Astrocyte of the cerebellum (primary cell): Measurements from ENCODE around the gene PHKA2.

Source experiments
- DNase-seq: peaks from one replicate; pipeline ENCODE4 v3.0.0-alpha.2; 2011; ENCODE audit warnings: low read depth
- H3K4me3 ChIP-seq: 2 replicates; pipeline ENCODE4 v1.5.1; 2011; ENCODE audit warnings: mild to moderate bottlenecking, low read depth, low read length, moderate library complexity
- in situ Hi-C: cut with HindIII; loops from 2 replicates; pipeline ENCODE4 v1.10.0; 2017; ENCODE audit warnings: low sequenced_read_pairs
- TF ChIP-seq, protein P1 (sequence below): IDR thresholded peaks from 2 replicates; pipeline ENCODE4 v1.5.1; 2012; ENCODE audit warnings: low read length, low read depth, moderate library complexity, mild to moderate bottlenecking; ENCODE audit errors: missing control alignments

PHKA2 gene, protein sequence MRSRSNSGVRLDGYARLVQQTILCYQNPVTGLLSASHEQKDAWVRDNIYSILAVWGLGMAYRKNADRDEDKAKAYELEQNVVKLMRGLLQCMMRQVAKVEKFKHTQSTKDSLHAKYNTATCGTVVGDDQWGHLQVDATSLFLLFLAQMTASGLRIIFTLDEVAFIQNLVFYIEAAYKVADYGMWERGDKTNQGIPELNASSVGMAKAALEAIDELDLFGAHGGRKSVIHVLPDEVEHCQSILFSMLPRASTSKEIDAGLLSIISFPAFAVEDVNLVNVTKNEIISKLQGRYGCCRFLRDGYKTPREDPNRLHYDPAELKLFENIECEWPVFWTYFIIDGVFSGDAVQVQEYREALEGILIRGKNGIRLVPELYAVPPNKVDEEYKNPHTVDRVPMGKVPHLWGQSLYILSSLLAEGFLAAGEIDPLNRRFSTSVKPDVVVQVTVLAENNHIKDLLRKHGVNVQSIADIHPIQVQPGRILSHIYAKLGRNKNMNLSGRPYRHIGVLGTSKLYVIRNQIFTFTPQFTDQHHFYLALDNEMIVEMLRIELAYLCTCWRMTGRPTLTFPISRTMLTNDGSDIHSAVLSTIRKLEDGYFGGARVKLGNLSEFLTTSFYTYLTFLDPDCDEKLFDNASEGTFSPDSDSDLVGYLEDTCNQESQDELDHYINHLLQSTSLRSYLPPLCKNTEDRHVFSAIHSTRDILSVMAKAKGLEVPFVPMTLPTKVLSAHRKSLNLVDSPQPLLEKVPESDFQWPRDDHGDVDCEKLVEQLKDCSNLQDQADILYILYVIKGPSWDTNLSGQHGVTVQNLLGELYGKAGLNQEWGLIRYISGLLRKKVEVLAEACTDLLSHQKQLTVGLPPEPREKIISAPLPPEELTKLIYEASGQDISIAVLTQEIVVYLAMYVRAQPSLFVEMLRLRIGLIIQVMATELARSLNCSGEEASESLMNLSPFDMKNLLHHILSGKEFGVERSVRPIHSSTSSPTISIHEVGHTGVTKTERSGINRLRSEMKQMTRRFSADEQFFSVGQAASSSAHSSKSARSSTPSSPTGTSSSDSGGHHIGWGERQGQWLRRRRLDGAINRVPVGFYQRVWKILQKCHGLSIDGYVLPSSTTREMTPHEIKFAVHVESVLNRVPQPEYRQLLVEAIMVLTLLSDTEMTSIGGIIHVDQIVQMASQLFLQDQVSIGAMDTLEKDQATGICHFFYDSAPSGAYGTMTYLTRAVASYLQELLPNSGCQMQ

DNA sequence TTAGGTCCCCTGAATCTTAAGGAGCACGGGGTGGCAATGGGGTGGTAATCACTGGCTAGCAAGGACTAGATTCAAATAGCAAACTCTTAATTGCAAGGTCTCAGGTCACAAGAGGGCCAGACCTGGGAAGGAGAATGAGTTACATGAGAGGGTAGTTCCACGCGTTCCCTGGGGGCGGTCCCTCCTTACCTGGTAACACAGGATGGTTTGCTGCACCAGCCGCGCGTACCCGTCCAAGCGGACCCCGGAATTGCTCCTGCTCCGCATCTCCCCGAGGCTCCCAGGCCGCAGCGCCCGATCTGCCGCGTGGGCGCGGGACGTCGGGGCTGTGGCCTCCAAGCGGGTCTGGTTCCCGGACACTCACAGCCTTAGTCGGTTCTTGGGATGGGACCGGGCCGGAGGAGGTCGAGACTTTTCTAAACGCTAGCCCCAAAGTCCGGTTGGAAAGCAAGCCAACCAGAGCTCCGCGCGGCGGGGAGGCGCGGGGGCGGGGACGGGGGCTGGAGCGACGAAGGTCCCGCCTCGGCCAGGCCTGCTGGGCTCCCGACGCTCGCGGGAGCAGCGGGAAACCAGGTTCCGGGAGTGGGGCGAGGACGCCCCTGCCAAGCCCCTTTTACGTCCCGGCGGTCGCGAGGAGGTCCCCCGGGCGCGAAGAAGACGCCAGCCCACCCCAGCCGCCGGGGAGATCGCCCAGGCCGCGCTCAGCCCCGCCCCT lies at the start of gene PHKA2:
TSS of gene PHKA2 (minus strand) at position 449 of the 715 bp plus-strand sequence. CDS start at position 267, 182 bp downstream.
- in situ Hi-C loops = no loop called here
- TF ChIP-seq, protein P1, sequence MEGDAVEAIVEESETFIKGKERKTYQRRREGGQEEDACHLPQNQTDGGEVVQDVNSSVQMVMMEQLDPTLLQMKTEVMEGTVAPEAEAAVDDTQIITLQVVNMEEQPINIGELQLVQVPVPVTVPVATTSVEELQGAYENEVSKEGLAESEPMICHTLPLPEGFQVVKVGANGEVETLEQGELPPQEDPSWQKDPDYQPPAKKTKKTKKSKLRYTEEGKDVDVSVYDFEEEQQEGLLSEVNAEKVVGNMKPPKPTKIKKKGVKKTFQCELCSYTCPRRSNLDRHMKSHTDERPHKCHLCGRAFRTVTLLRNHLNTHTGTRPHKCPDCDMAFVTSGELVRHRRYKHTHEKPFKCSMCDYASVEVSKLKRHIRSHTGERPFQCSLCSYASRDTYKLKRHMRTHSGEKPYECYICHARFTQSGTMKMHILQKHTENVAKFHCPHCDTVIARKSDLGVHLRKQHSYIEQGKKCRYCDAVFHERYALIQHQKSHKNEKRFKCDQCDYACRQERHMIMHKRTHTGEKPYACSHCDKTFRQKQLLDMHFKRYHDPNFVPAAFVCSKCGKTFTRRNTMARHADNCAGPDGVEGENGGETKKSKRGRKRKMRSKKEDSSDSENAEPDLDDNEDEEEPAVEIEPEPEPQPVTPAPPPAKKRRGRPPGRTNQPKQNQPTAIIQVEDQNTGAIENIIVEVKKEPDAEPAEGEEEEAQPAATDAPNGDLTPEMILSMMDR = no peak
- no peak for DNase-seq
- H3K4me3 ChIP-seq = peak within 1 kb of the TSS; percentile 65

DNA sequence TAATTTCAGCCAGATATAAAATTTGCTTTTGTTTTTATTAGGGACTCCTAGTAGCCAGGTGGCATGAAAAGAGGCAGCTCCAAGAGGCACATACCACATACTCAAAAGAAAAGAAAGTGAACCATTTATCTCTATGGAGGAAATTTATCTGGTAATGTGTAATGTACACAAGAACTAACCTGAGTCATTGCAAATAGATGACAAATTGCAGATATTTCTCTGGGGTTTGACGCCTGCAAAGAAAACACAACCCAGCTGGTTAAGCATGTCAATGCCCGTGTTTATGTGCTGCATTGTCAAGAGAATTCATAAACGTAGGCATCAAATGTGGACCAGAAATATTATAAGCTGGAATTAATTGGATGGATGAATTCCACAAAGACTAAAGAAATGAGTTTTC lies 46.9 kb upstream of the PHKA2 start:
- no peak overlapping the region for H3K4me3 ChIP-seq
- in situ Hi-C loops = no loop called here
- TF ChIP-seq, protein P1 = no peak
- no peak for DNase-seq

DNA sequence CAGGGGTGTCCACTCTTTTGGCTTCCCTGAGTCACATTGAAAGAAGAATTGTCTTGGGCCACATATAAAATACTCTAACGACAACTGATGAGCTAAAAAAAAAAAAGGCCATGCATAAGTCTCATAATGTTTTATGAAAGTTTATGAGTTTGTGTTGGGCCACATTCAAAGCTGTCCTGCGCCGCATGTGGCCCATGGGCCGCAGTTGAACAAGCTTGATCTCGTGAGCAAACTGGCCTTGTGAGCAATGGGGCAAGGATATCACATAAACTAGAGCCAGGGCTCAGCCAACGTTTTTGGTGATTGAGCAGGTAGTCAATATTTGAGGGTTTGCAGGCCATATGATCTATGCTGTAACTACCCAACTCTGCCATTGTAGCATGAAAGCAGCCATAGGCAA lies 44.6 kb upstream of the PHKA2 start:
- DNase-seq = no peak
- TF ChIP-seq, protein P1 = no peak
- in situ Hi-C loops = no loop called here
- H3K4me3 ChIP-seq = no peak overlapping the region

DNA sequence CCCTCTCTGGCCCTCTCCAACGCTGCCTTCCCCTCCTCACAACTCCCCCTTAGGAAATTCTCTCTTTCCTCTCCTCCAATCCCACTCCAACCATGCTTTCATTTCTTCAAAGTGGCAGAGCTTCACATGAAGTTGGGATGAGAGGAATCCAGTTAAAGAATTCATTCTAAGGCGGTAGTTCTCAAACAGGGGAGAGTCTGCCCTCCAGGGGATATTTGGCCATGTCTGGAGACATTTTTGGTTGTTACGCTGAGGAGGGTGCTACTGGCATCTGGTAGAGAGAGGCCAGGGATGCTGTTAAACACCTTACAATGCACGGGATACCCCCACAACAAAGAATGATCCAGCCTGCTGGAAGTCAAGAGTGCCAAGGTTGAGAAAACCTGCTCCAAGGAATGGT lies 40.5 kb upstream of the PHKA2 start:
- TF ChIP-seq, protein P1 = no peak
- no peak for DNase-seq
- in situ Hi-C loops = no loop called here
- no peak overlapping the region for H3K4me3 ChIP-seq

DNA sequence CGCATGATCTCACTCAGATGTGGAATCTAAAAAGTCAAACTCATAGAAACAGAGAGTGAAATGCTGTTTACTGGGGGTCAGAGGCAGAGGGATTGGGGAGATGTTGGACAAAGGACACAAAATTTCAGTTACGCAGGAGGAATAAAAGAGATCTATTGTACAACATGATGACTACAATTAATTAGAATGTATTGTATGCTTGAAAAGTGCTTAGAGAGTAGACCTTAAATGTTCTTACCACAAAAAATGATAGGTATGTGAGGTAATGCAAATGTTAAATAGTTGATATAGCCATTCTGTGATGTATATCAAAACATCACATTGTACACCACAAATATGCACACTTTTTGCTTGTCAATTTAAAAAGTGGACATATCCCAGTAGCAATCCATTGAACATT lies 36.1 kb upstream of the PHKA2 start:
- in situ Hi-C loops = no loop called here
- H3K4me3 ChIP-seq = no peak overlapping the region
- peak; percentile 19 for DNase-seq
- TF ChIP-seq, protein P1 = no peak
